Measurements from ENCODE around the gene KMT2A.
"Not testable (repeated sequence)": the region's sequence is repeated elsewhere in the genome, so short reads cannot be mapped to it uniquely, and the experiment has no call there.

The KMT2A gene

DNA sequence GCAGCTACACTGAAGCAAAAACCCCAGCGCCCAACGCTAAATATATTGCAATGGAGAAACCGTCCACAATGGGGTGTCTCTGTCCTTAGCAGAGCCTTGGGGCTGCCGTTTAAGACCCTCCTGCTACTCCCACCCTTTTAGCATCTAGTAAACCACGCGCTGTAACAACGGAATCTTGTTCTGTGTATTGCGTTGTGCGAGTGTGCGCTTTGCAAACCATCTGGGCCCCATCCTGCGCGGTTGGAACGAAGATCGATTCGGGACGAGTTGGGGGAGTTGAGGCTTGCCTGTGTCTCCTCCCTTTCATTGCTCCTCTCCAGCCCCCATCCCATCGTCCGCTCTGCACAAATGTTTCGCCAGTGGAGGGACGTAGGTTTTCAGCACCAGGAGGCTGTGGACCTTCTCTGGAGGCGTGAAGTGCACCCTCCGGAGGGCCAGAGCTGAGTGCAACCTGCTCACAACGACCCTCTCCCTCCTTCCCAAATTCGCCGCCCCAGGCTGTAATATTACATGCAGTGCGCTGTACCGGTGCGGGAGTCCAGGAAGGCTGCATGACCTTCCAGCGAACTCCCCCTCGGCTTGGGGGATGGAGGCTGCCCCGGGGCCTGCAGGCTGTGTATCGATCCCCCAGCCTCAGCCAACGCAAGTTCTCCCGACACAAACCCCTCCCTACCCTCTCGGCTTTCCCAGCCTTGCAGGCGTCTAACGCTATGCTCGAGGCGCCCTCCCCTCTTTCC is 1.6 kb upstream of the KMT2A start:
- peak in 26 of 56 donors; percentile 31 to 74 (median 45) for DNase-seq

DNA sequence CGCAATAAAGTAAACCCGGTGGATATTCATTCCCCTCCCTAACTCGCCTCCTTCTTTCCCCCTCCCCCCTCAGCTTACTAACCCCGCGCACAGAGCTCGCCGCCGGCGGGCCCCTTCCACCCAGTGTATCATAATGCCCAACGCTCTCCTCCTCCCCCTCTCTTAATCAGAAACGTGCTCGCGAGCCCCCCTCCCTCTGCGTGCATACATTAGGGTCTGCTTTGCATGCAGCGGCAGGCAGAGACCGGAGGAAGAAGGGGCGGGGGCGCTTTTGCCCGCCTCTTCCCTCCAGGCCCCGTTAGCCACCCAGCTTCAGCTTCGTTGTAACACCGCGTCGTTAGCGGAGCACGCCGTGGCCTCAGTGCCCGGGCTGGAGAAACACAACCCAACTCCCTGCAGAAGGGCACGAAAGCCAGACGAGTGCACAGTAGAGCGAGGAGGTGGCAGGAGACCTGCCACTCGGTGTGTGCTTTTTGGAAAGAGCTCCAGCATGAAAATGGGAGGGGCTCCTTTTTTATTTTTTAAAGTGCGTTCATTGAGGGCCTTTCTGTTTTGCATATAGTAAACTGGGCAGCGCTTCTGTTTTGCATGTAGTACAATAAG is 901 bp upstream of the KMT2A start:
- DNase-seq: peak in 31 of 56 donors; percentile 18 to 78 (median 58)

DNA sequence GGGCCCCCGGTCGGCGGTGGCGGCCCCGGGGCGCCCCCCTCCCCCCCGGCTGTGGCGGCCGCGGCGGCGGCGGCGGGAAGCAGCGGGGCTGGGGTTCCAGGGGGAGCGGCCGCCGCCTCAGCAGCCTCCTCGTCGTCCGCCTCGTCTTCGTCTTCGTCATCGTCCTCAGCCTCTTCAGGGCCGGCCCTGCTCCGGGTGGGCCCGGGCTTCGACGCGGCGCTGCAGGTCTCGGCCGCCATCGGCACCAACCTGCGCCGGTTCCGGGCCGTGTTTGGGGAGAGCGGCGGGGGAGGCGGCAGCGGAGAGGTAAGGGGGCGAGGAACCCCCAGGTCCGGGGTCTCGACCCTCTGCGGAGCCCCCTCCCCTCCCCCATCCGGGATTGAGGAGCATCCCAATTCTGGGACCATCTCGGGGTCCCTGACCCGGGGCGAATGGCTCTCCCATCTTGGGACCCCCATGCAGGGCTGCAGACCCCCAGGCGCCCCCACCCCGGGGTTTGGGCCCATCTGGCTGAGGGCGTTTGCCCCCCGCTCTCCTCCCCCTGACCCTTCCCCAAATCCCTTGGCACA is 431 bp downstream of the KMT2A start:
- DNase-seq: peak in 2 of 56 donors; percentile 51 to 74

DNA sequence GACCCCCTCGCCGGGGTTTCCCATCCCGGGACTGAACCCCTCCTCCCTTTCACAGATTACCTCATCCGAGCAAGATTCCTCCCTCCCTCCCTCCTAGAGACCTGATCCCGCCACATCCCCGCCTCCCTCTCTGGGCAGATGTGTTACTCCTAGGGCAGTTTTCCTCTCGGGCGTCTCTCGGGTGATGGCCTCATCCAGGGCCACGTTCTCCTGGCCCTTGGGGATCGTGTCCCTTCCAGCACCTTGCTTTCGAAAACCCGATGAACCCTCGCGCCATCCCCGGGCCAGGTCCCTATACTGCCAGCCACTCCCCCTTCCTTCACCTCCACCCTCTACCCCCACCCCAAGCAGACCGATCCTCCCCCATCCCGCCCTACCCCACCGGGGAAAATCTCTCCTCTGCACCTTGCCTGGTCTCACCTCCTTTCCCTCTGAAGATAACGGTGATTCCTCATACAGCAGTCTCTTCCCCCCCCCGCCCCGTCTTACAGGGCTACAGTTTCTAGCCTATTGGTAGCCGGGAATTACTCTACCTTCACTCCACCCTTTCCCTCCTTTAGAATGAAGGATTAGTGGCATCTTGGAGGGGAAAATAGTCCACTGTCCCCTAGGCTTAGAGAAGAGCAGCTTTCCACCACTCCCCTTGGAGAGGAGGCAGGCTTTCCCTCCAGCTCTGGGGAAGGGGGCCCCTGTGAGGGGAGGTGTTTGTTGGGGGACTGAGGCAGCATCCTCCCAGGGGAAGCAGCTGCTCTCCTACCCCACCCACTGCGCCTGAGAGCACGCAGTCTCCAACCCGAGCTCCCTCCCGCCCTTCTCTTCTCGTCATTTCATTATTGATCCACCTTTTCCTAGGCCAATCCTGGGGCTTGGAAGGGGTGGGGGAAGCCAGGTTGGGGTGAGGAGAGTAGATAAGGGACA is 1.2 kb downstream of the KMT2A start:
- DNase-seq: peak in 18 of 56 donors; percentile 9 to 74 (median 32)

DNA sequence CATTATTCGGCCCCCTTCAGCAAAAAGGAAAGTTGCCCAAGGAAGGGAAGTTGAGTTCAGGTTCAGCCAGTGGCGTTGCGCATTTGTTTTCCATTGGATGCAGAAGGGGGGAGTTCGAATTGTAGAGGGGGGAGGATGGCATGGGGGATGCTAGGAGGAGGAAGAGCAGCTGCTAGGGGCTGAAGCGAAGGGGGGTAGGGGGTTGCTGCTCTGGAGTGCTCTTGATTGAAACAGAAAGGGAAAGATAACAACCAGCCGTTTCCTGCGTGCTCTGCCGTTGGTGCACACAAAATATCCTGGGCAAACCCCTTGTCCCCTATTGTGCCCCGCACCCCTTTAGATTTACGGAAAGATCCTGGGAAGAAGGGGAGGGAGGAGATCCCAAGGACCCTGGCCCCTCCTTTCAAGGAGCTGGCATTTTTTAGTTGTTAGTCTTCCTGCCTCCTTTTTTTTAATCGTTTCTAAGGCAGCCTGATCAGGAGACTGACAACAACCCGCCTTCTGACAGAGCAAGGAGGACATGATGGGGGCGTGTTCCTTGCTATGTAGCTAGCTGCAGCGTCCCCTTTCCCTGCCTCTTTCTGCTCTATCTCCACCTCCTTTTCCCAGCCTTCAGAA is 2.1 kb downstream of the KMT2A start:
- DNase-seq: peak in 31 of 56 donors; percentile 11 to 70 (median 41)

DNA sequence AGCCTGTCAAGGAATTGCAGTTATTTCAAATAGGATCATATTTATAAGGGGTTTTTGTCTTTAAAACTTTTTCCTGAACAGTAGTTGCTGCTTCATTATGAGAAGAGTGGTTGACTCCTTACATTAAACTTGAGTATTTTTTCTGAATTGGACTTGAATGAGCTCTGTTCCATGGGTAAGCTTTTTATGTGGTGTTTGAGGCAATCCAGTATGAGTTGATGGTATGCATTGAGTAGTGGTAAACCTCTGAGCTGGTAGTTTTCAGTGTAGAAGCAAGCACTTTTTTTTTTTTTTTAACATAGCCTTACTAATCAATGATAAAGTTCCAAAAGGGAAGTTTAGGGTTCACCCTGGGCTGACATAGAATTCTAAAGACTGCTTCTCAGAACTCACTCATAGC is 3.4 kb downstream of the KMT2A start:
- no peak for DNase-seq

DNA sequence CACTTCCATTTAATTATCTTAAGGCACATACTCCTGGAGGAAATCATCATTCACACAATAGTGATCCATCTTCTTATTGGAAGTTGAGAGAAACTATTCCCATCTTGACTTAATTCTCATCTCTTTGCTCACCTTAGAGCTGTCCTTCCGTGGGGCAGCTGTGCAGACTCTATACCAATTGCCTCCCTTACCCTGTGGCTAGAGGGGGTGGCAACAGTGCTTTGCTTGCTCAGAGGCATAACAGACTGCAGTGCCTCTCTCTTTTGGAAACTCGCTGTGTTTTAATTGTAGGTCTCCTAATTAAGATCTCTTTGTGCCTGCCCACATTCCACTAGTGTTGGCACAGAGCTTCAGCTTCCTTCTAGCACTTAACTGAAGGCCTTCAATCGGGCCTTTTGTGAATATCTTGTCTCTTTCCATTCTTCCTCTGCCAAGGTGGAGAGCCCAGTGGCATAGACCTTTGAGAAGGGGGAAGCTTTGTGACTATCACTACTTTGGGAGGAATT is 5.5 kb downstream of the KMT2A start:
- DNase-seq: peak in 2 of 56 donors; percentile 11 to 16

DNA sequence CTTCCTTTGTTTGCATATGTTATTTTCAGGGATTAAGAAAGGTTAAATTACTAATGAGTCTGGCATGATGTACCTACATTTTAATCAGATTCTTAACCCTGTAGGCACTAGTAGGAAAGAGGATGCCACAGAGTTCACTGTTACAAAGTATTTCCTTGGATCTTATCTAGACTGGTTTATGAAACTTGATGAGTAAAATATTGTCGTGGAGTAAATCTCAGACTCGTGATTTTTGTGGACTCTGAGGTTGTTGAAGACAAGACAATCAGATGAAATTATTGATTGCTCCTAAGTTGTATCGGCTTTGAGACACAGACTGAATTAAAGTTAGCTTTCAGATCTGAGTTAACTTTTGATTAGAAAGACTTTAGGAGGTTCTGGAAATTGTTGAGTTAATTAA is 6.0 kb downstream of the KMT2A start:
- no peak for DNase-seq

DNA sequence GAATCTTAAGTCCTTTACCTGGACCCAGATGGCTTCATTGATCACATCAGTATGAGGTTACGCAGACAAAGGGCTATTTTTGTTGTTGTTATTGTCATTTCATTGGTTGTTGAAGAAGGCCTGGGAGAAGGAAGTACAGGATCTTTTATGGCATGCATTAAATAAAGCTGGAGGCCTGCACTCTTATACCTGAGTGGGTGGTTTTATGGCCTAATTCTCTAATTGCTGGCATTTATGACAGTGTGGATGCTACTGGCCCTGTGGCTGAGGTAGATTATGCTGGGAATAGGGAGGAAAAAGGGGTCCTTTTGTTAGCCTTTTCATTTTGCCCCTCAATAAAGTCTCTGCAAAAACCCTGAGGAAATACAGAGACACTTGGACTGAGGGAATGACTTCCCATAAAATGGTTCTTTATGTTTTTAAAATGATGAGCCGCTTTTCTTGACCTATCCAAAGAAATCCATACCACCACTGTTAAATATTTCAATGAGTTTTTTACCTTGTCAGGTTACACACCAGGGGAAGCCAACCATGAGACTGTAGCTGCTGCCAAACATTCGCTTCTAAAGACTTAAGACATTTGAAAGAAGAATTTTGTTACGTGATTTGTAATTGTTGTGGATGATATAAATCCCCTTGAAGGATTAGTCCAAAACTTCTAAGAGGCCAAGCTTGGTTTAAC is 6.8 kb downstream of the KMT2A start:
- no peak for DNase-seq

DNA sequence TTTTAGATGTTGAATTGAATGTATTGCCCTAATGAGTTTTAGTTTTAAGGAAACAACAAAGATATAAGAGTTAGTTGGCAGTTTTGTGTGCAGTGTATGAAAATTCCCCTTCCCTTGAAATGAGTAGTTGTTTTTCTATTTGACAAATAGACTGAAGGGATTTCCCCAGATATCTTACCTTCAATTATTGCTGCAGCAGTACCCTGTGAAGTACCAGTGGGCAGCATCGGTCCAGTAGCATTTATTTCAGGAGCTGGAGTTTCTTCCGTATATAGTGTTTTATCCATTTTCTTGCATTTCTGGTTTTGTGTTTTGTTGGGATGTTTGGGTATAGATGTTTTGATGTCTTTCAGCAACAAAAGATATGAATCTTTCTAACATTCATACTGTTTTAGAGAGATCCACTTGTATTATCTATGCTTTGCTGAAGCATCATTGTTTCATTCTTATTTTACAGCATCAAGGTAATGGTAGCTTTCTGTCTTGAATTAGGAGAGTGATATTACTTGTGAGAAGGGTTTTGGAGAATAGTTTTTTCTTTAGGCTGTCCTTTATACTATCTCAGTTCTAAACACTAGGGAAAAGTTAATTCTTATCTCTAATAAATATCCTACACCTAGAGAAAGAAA is 7.4 kb downstream of the KMT2A start:
- no peak for DNase-seq

DNA sequence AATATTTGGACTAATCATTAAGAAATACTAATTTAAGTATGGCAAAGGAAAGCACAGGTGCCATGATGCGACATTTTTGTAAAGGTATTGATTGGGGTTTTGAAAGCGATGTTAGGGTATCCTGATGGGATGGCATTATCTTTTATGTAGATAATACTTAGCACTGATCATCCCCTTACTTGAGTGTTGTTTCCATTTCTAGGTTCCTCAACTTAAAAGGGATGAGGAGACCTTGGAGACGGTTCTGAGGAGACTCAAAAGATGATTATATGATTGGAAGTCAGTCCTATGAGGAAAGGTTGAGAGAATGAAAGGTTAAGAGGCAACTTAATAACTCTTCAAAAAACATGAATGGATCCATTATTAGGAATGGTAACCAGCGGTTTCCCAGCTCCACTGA is 11.1 kb downstream of the KMT2A start:
- DNase-seq: no peak

DNA sequence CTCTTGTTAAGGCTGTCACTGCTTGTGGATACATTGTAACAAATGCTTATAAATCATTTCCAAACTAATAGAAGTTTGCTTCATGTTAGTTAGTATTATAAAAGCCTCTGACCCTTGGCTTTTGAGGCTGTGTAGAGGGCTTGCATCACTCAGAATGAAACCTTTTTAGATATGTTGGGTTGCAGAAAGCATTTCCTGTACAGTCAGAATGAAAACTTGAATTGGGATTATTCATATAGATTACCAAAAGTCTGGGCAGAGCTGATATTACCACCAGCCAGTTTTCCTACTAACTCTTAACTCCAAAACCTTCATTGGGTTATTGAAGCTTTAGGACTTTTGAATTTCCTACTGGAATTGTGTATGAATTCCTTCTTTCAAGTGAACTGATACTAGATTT is 12.0 kb downstream of the KMT2A start:
- no peak for DNase-seq

DNA sequence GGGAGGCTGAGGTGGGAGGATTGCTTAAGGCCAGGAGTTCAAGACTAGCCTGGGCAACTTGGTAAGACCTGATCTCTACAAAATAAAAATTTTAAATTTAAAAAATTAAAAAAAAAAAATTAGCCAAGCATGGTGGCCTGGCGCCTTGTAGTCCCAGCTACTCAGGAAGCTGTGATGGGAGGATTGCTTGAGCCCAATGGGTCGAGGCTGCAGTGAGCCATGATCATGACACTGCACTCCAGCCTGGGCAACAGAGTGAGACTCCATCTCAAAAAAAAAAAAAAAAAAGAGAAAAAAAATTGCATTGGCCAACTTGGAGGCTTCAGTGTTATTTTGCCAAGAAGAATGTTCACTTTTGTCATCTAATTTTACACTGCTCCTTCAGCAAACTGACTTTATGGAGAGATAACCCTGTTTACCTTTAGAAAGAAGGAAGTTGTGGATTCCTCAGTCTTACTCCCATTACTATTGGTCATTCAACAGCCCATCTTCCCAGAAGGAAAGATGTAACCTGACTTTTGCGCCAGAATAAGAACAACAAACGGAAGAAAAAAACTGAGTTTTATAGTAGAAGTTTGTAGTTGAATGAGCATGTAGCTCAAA is 13.1 kb downstream of the KMT2A start:
- DNase-seq: no peak

DNA sequence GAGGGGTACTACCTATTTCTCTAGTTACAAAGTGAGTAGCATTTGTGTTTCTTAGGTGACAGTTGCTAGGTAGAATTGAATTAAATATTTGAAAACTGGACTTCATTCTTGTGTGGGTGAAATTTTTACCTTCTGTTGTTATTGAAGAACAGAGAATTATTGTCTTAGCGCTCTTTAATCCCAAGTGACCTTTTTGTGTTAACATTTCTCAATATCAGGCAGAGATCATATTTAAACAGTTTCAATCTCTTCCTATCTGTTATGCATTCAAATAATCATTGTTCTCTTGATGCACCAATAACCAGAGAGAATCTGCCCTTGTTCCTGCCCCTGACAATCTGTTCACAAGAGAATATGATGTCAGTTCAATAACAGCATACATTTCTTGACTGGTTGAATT is 14.2 kb downstream of the KMT2A start:
- no peak for DNase-seq

DNA sequence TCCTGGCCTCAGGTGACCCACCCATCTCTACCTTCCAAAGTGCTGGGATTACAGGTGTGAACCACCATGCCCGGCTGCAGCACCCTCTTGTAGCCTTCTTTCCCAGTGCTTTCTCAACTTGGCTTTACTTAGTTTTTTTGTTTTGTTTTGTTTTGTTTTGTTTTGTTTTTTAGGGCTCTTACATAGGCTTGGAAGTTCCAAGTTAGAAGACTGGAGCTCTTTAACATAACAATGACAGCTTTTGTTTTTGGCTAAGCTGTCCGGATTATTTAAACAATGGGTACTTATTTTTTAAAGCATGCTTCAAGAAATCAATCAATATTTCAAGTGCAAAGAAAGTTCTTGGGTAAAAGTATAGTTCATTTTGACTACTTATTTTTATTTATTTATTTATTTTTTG is 25.9 kb downstream of the KMT2A start:
- DNase-seq: no peak

DNA sequence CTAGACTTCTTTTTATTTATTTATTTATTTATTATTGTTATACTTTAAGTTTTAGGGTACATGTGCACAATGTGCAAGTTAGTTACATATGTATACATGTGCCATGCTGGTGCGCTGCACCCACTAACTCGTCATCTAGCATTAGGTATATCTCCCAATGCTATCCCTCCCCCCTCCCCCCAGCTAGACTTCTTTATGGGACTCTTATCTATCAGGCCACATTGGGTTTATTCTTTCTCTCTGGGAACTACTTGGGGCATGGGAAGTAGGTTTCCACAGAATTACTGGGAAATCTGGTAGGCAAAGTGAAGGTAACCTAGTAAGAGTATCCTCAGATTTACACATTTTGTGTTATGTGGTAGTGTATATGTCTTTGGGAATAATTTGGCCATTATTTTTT is 32.7 kb downstream of the KMT2A start:
- DNase-seq: not testable (repeated sequence)

DNA sequence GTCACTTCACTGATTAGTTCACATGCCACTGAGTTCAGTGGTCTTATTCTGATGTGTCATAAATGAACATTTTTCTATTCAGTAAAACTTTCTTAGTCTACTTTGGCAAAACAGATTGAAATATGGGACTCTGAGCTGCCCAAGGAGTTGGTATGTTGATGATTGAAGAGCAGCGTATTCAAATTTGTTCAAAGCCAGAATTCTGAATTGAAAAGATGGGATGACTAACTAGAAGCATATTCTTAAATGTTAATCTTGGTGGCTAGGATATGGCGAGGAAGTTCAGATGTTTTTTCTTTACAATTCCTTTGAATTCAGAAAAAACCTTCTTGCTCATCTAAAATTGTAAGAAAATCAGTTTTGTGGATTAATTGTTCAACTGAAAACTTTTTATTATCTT is 34.7 kb downstream of the KMT2A start:
- DNase-seq: no peak

DNA sequence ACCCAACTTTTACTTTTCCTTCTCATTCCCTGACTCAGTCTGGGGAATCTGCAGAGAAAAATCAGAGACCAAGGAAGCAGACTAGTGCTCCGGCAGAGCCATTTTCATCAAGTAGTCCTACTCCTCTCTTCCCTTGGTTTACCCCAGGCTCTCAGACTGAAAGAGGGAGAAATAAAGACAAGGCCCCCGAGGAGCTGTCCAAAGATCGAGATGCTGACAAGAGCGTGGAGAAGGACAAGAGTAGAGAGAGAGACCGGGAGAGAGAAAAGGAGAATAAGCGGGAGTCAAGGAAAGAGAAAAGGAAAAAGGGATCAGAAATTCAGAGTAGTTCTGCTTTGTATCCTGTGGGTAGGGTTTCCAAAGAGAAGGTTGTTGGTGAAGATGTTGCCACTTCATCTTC is 37.2 kb downstream of the KMT2A start:
- DNase-seq: no peak

DNA sequence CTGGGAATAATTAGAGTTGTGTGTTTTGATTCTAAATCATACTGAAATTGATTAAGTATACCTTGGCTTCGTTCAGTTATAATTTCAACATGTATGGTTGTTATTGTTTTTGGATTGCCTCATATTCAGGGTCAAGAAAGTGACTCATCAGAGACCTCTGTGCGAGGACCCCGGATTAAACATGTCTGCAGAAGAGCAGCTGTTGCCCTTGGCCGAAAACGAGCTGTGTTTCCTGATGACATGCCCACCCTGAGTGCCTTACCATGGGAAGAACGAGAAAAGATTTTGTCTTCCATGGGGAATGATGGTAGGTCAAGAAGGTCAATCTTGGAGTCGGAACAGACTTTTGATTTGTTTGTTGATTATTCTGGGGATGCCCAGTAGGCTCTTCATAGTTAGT is 40.4 kb downstream of the KMT2A start:
- DNase-seq: no peak

DNA sequence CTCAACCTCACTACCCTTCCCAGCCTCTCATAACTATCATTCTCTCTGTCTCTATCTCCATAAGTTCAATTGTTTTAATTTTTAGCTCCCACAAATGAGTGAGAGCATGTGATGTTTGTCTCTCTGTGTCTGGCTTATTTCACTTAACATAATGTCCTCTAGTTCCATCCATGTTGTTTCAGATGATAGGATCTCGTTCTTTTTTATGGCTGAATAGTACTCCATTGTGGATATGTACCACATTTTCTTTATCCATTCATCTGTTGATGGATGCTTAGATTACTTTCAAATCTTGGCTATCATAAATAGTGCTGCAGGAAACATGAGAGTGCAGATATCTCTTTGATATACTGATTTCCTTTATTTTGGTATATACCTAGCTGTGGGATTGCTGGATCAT is 44.9 kb downstream of the KMT2A start:
- DNase-seq: not testable (repeated sequence)

Measured in amygdala (tissue), 56 donors.